Activated naive CD8-positive, alpha-beta T cell treated with anti-CD3 and anti-CD28 coated beads, Interleukin-2, amount 10 ng/mL, durations not matched to agents 7 days and 5 days (primary cell): ENCODE measurements around the gene TSEN15. TPM values are rescaled to one million over a fixed set of nuclear protein-coding genes. Genes with fewer than 3 reads are reported as not detected.
"Not testable (repeated sequence)": the region's sequence is repeated elsewhere in the genome, so short reads cannot be mapped to it uniquely, and the experiment has no call there.

Experiments used
- ATAC-seq: fragments of 150-1000 bp; cut with Tn5 transposase; one replicate; pipeline ENCODE4 v1.10.0; 2021; ENCODE audit warnings: low read depth, moderate library complexity
- POLR2A ChIA-PET: fragments of 350-600 bp; sonication (Branson Sonifier 250); formaldehyde crosslinking; loops from one replicate; lab custom pipeline; 2021; ENCODE audit warnings: antibody characterized with exemption; lab: Charles Lee
- DNase-seq: peaks from one replicate; pipeline ENCODE4 v3.0.0; 2021
- H3K27ac Mint-ChIP-seq: one replicate; pipeline ENCODE4 v1.8.0; 2022; ENCODE audit warnings: mild to moderate bottlenecking, mixed read lengths
- H3K27me3 Mint-ChIP-seq: one replicate; pipeline ENCODE4 v1.8.0; 2022; ENCODE audit warnings: mild to moderate bottlenecking, moderate library complexity, mixed read lengths
- H3K36me3 Mint-ChIP-seq: one replicate; pipeline ENCODE4 v1.8.0; 2021; ENCODE audit warnings: mild to moderate bottlenecking, mixed read lengths
- H3K4me1 Mint-ChIP-seq: one replicate; pipeline ENCODE4 v1.8.0; 2021; ENCODE audit warnings: mixed read lengths
- H3K4me3 Mint-ChIP-seq: one replicate; pipeline ENCODE4 v1.8.0; 2022; ENCODE audit warnings: mild to moderate bottlenecking, moderate library complexity, mixed read lengths
- H3K9me3 Mint-ChIP-seq: one replicate; pipeline ENCODE4 v1.8.0; 2021; ENCODE audit warnings: mixed read lengths
- total RNA-seq, 2 experiments: library from RNA; stranded (reverse); gene quantifications; one replicate each; pipeline ENCODE4 v1.2.3, GENCODE V29; 2021

Gene TSEN15
- total RNA-seq, 2 experiments from 2014 or later = 36.5 to 40.0 TPM

GRCh38 chr1:184072376-184072775 is 20.8 kb downstream of the TSEN15 start:
- Mint-ChIP-seq H3K4me1 (peaks cover 5% of the 10 kb centered on the region), H3K27me3 (no peaks in the 10 kb centered on the region), H3K9me3 (no peaks in the 10 kb centered on the region), H3K27ac (no peak overlapping the region), H3K4me3 (no peak overlapping the region), H3K36me3 (peaks cover 12% of the 10 kb centered on the region)
- DNase-seq (no peak), ATAC-seq (no peak)
- POLR2A ChIA-PET = no interaction called here

GRCh38 chr1:184074383-184074782 is 22.9 kb downstream of the TSEN15 start:
- no peak overlapping the region for H3K4me3 Mint-ChIP-seq
- POLR2A ChIA-PET = no interaction called here
- H3K27me3 Mint-ChIP-seq = no peaks in the 10 kb centered on the region
- H3K36me3 Mint-ChIP-seq = peaks cover 14% of the 10 kb centered on the region
- DNase-seq = no peak
- ATAC-seq = no peak
- H3K27ac Mint-ChIP-seq = no peak overlapping the region
- H3K4me1 Mint-ChIP-seq = peaks cover 5% of the 10 kb centered on the region
- no peaks in the 10 kb centered on the region for H3K9me3 Mint-ChIP-seq

GRCh38 chr1:184075055-184076029 is 23.8 kb downstream of the TSEN15 start:
- Mint-ChIP-seq H3K9me3 (no peaks in the 10 kb centered on the region), H3K27ac (no peak overlapping the region), H3K4me3 (no peak overlapping the region), H3K36me3 (peaks cover 10% of the 10 kb centered on the region), H3K27me3 (no peaks in the 10 kb centered on the region), H3K4me1 (peaks cover 5% of the 10 kb centered on the region)
- POLR2A ChIA-PET = no interaction called here
- DNase-seq = no peak
- ATAC-seq = peak; percentile 63

- H3K27me3 Mint-ChIP-seq = no peaks in the 10 kb centered on the region
- DNase-seq (no peak), ATAC-seq (no peak)
These were observed 27.2 kb downstream of the TSEN15 start for GRCh38 chr1:184078564-184079249.

GRCh38 chr1:184080309-184080708 is 28.8 kb downstream of the TSEN15 start:
- Mint-ChIP-seq H3K27ac (no peak overlapping the region), H3K4me3 (no peak overlapping the region), H3K9me3 (no peaks in the 10 kb centered on the region), H3K36me3 (peaks cover 3% of the 10 kb centered on the region), H3K27me3 (no peaks in the 10 kb centered on the region), H3K4me1 (peaks cover 5% of the 10 kb centered on the region)
- DNase-seq (no peak), ATAC-seq (no peak)
- POLR2A ChIA-PET = no interaction called here

More at GRCh38 chr1:184078564-184079249, 27.2 kb downstream of the TSEN15 start:
- Mint-ChIP-seq H3K9me3 (no peaks in the 10 kb centered on the region), H3K4me3 (no peak overlapping the region), H3K27ac (no peak overlapping the region), H3K4me1 (peaks cover 5% of the 10 kb centered on the region), H3K36me3 (peaks cover 3% of the 10 kb centered on the region)
- POLR2A ChIA-PET = no interaction called here

GRCh38 chr1:184082541-184083415 is 31.2 kb downstream of the TSEN15 start:
- Mint-ChIP-seq H3K27me3 (no peaks in the 10 kb centered on the region), H3K4me3 (no peak overlapping the region), H3K9me3 (no peaks in the 10 kb centered on the region), H3K36me3 (peaks cover 3% of the 10 kb centered on the region), H3K27ac (no peak overlapping the region), H3K4me1 (no peaks in the 10 kb centered on the region)
- POLR2A ChIA-PET = interaction anchor here (0.6 kb wide), 1 partner anchor 91 kb away, joined by 4 read pairs; no protein-coding TSS in a partner anchor
- ATAC-seq = no peak
- DNase-seq = no peak

- Mint-ChIP-seq H3K36me3 (peaks cover 5% of the 10 kb centered on the region), H3K27me3 (no peaks in the 10 kb centered on the region), H3K27ac (no peak overlapping the region), H3K4me1 (no peaks in the 10 kb centered on the region), H3K9me3 (no peaks in the 10 kb centered on the region), H3K4me3 (no peak overlapping the region)
- no peak for DNase-seq
- POLR2A ChIA-PET = no interaction called here
- ATAC-seq = no peak
These were observed 34.1 kb downstream of the TSEN15 start for GRCh38 chr1:184085667-184086066.

GRCh38 chr1:184088037-184088436 is 36.5 kb downstream of the TSEN15 start:
- Mint-ChIP-seq H3K27ac (no peak overlapping the region), H3K4me1 (no peaks in the 10 kb centered on the region), H3K9me3 (no peaks in the 10 kb centered on the region), H3K4me3 (no peak overlapping the region), H3K36me3 (peaks cover 5% of the 10 kb centered on the region), H3K27me3 (no peaks in the 10 kb centered on the region)
- POLR2A ChIA-PET = no interaction called here
- DNase-seq (no peak), ATAC-seq (no peak)

- no peak overlapping the region for H3K4me3 Mint-ChIP-seq
- DNase-seq (no peak), ATAC-seq (no peak)
- no peak overlapping the region for H3K27ac Mint-ChIP-seq
- POLR2A ChIA-PET = no interaction called here
- H3K4me1 Mint-ChIP-seq = no peaks in the 10 kb centered on the region
- H3K9me3 Mint-ChIP-seq = no peaks in the 10 kb centered on the region
- H3K36me3 Mint-ChIP-seq = peaks cover 12% of the 10 kb centered on the region
- H3K27me3 Mint-ChIP-seq = no peaks in the 10 kb centered on the region
These were observed 41.5 kb downstream of the TSEN15 start for GRCh38 chr1:184093071-184093470.

GRCh38 chr1:184096005-184096404 is 44.5 kb downstream of the TSEN15 start:
- peaks cover 9% of the 10 kb centered on the region for H3K9me3 Mint-ChIP-seq
- no peak overlapping the region for H3K27ac Mint-ChIP-seq
- no peaks in the 10 kb centered on the region for H3K27me3 Mint-ChIP-seq
- H3K4me3 Mint-ChIP-seq = no peak overlapping the region
- POLR2A ChIA-PET = interaction anchor here (0.5 kb wide), 1 partner anchor 15 kb away, joined by 3 read pairs; no protein-coding TSS in a partner anchor
- no peak for DNase-seq
- no peaks in the 10 kb centered on the region for H3K4me1 Mint-ChIP-seq
- ATAC-seq = no peak
- peaks cover 20% of the 10 kb centered on the region for H3K36me3 Mint-ChIP-seq

GRCh38 chr1:184096580-184096979 is 45.0 kb downstream of the TSEN15 start:
- ATAC-seq, H3K27me3 Mint-ChIP-seq, H3K27ac Mint-ChIP-seq, DNase-seq, H3K9me3 Mint-ChIP-seq, H3K4me1 Mint-ChIP-seq, POLR2A ChIA-PET, H3K4me3 Mint-ChIP-seq: not testable (repeated sequence)
- H3K36me3 Mint-ChIP-seq = peaks cover 20% of the 10 kb centered on the region

- peaks cover 20% of the 10 kb centered on the region for H3K36me3 Mint-ChIP-seq
These were observed 49.6 kb downstream of the TSEN15 start for GRCh38 chr1:184101141-184101540.

GRCh38 chr1:184101571-184101970 is 50.0 kb downstream of the TSEN15 start:
- ATAC-seq (no peak), DNase-seq (no peak)
- Mint-ChIP-seq H3K36me3 (peaks cover 16% of the 10 kb centered on the region), H3K27me3 (no peaks in the 10 kb centered on the region), H3K4me3 (no peak overlapping the region), H3K27ac (no peak overlapping the region), H3K9me3 (peaks cover 17% of the 10 kb centered on the region), H3K4me1 (no peaks in the 10 kb centered on the region)
- POLR2A ChIA-PET = no interaction called here

More at GRCh38 chr1:184101141-184101540, 49.6 kb downstream of the TSEN15 start:
- DNase-seq (no peak), ATAC-seq (no peak)
- Mint-ChIP-seq H3K4me1 (no peaks in the 10 kb centered on the region), H3K4me3 (no peak overlapping the region), H3K27ac (no peak overlapping the region), H3K27me3 (no peaks in the 10 kb centered on the region), H3K9me3 (peaks cover 15% of the 10 kb centered on the region)
- POLR2A ChIA-PET = no interaction called here
